Endodermal cell (in vitro differentiated cells): Measurements from ENCODE around the gene SRGAP3. TPM values are rescaled to one million over a fixed set of nuclear protein-coding genes. Genes with fewer than 3 reads are reported as not detected.

ENCODE experiments used
- DNase-seq: peaks from one replicate; pipeline ENCODE4 v3.0.0-alpha.2; 2017
- H3K27ac ChIP-seq: 2 replicates; pipeline ENCODE4 v1.5.1; 2013; ENCODE audit warnings: mild to moderate bottlenecking, low read depth, low read length, moderate library complexity
- H3K27me3 ChIP-seq: 2 replicates; pipeline ENCODE4 v1.6.1; 2013; ENCODE audit warnings: mild to moderate bottlenecking, low read length, moderate library complexity; ENCODE audit not compliant: insufficient read depth, control insufficient read depth, poor library complexity, severe bottlenecking
- H3K36me3 ChIP-seq: 2 replicates; pipeline ENCODE4 v1.7.0; 2013; ENCODE audit warnings: mild to moderate bottlenecking, low read length, moderate library complexity; ENCODE audit not compliant: control insufficient read depth, insufficient read depth
- H3K4me1 ChIP-seq: one replicate; pipeline ENCODE4 v1.7.0; 2013; ENCODE audit warnings: low read length; ENCODE audit not compliant: control insufficient read depth, insufficient read depth
- H3K4me3 ChIP-seq: 2 replicates; pipeline ENCODE4 v1.5.1; 2013; ENCODE audit warnings: mild to moderate bottlenecking, low read length, moderate library complexity
- H3K9ac ChIP-seq: 2 replicates; pipeline ENCODE4 v1.6.1; 2013; ENCODE audit warnings: mild to moderate bottlenecking, low read length, moderate library complexity; ENCODE audit not compliant: poor library complexity, severe bottlenecking; ENCODE audit errors: extremely low read depth
- H3K9me3 ChIP-seq: 2 replicates; pipeline ENCODE4 v1.6.1; 2013; ENCODE audit warnings: mild to moderate bottlenecking, low read length, moderate library complexity; ENCODE audit not compliant: control insufficient read depth
- H3K27ac Mint-ChIP-seq: 2 replicates; pipeline ENCODE4 v1.8.0; 2020; ENCODE audit warnings: mixed read lengths
- H3K27me3 Mint-ChIP-seq: 2 replicates; pipeline ENCODE4 v1.8.0; 2021; ENCODE audit warnings: mild to moderate bottlenecking, mixed read lengths; ENCODE audit not compliant: insufficient read depth
- H3K36me3 Mint-ChIP-seq: 2 replicates; pipeline ENCODE4 v1.8.0; 2020; ENCODE audit warnings: low read depth, mixed read lengths
- H3K4me1 Mint-ChIP-seq: 2 replicates; pipeline ENCODE4 v1.8.0; 2020; ENCODE audit warnings: mixed read lengths
- H3K4me3 Mint-ChIP-seq: 2 replicates; pipeline ENCODE4 v1.8.0; 2020; ENCODE audit warnings: mild to moderate bottlenecking, moderate library complexity, mixed read lengths
- H3K9me3 Mint-ChIP-seq: 2 replicates; pipeline ENCODE4 v1.8.0; 2020; ENCODE audit warnings: mild to moderate bottlenecking, mixed read lengths
- WGBS, 2 experiments: methylation state at CpG; one replicate each; pipeline versions ENCODE4 v1.1.5 to v1.1.7; 2013; ENCODE audit warnings: missing lambda C conversion rate in 2 of 2, mixed read lengths in 1 of 2; ENCODE audit not compliant: insufficient coverage in 1 of 2, insufficient read length in 1 of 2; 5-methylcytosine and 5-hydroxymethylcytosine counted together
- total RNA-seq, 2 donors: library from RNA; stranded (reverse); fragmentation: NEBNext Ultra II Directional in 1 of 2; extraction: Animal tissue kit (Norgen Biotek cat#: 25700) in 1 of 2; gene quantifications; 2 replicates in 1 of 2; 3 replicates in 1 of 2; pipeline ENCODE4 v1.2.1, GENCODE V29; 2021
- TF ChIP-seq, protein P1 (sequence below): fragments of 200-600 bp; sonication (generic); conservative IDR thresholded peaks from 2 replicates; pipeline ENCODE4 v1.5.0; 2021; ENCODE audit warnings: antibody characterized with exemption, mild to moderate bottlenecking

Gene SRGAP3
- total RNA-seq, 2 donors from 2014 or later = 5.0 to 8.1 TPM

DNA sequence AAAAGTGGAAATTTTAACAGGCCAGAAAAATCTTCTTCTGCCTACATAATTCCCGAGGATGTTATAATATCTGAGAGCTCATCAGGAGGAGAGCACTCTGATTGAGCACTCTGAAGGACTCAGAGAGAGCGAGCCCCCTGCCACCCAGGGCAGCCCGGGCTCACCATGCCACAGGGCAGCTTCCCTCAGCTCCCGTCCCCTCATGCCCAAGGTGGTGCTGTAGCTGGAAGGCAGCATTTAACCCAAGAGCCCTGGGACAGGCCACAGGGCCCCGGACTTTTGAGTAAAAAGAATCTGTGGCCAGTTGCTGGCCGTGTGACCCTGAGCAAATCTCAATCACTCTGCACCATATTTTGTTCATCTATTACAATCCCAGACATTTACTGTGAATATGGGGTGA lies 262.7 kb downstream of the SRGAP3 start:
- no peaks in the 10 kb centered on the region for H3K36me3 ChIP-seq
- 89 to 100% methylated on average over 3 to 5 of the region's 6 CpGs for WGBS, 2 experiments
- H3K4me1 ChIP-seq = no peaks in the 10 kb centered on the region
- H3K27me3 ChIP-seq = no peaks in the 10 kb centered on the region
- no peak for DNase-seq
- H3K9ac ChIP-seq = no peak overlapping the region
- H3K9me3 Mint-ChIP-seq = no peaks in the 10 kb centered on the region
- no peak overlapping the region for H3K4me3 Mint-ChIP-seq
- TF ChIP-seq, protein P1, sequence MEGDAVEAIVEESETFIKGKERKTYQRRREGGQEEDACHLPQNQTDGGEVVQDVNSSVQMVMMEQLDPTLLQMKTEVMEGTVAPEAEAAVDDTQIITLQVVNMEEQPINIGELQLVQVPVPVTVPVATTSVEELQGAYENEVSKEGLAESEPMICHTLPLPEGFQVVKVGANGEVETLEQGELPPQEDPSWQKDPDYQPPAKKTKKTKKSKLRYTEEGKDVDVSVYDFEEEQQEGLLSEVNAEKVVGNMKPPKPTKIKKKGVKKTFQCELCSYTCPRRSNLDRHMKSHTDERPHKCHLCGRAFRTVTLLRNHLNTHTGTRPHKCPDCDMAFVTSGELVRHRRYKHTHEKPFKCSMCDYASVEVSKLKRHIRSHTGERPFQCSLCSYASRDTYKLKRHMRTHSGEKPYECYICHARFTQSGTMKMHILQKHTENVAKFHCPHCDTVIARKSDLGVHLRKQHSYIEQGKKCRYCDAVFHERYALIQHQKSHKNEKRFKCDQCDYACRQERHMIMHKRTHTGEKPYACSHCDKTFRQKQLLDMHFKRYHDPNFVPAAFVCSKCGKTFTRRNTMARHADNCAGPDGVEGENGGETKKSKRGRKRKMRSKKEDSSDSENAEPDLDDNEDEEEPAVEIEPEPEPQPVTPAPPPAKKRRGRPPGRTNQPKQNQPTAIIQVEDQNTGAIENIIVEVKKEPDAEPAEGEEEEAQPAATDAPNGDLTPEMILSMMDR = no peak
- peaks cover 6% of the 10 kb centered on the region for H3K27me3 Mint-ChIP-seq
- H3K36me3 Mint-ChIP-seq = no peaks in the 10 kb centered on the region
- H3K4me1 Mint-ChIP-seq = no peaks in the 10 kb centered on the region
- H3K27ac ChIP-seq = no peak overlapping the region
- no peak overlapping the region for H3K4me3 ChIP-seq
- no peak overlapping the region for H3K27ac Mint-ChIP-seq
- no peaks in the 10 kb centered on the region for H3K9me3 ChIP-seq

DNA sequence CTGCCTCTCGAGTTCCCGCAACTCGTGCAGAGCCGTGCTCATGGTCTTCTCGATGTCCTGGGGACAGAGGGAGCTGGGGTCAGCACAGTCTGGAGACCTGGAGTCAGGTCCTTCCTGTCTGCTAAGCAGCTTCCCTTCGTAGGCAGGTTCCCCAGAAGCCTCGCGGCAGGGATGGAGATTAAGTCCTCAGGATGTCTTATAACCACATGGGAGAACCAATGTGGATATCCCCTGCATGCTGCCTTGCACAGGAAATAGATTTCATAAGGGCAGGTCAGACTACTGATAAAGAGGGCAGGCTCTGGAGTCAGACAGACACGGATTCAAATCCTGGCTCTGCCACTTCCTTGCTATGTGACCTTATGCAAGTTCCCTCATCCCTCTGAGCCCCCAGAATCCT lies 263.6 kb downstream of the SRGAP3 start:
- no peaks in the 10 kb centered on the region for H3K4me1 Mint-ChIP-seq
- TF ChIP-seq, protein P1 = no peak
- H3K27ac Mint-ChIP-seq = no peak overlapping the region
- no peaks in the 10 kb centered on the region for H3K9me3 Mint-ChIP-seq
- peaks cover 13% of the 10 kb centered on the region for H3K27me3 Mint-ChIP-seq
- Histone ChIP-seq H3K36me3 (no peaks in the 10 kb centered on the region), H3K9ac (no peak overlapping the region), H3K27me3 (peaks cover 4% of the 10 kb centered on the region), H3K9me3 (no peaks in the 10 kb centered on the region), H3K4me1 (no peaks in the 10 kb centered on the region), H3K4me3 (no peak overlapping the region), H3K27ac (no peak overlapping the region)
- H3K36me3 Mint-ChIP-seq = no peaks in the 10 kb centered on the region
- 88 to 89% methylated on average over 6 to 9 of the region's 9 CpGs for WGBS, 2 experiments
- no peak for DNase-seq
- H3K4me3 Mint-ChIP-seq = no peak overlapping the region

DNA sequence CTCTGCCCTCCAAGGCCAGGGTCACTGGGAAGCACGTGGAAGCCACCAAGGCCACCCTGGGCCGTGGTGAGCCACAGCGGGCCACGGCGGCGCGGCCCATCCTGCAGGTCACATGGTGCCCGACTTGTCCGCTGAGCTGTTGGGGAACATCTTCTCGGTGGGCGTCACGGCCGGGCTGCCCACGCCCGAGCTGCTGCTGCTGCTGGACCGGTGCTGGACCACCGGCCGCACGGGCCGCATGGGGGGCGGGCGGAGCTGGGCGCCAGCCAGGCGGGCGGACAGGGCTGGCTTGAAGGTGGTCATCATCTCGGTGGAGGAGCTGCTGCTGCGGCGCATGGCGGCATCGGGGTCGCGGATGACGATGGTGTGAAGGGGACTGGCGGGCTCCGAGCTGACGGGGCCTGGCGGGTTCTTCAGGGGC lies 264.0 kb downstream of the SRGAP3 start:
- H3K4me1 Mint-ChIP-seq = no peaks in the 10 kb centered on the region
- H3K27me3 ChIP-seq = peaks cover 6% of the 10 kb centered on the region
- no peak overlapping the region for H3K9ac ChIP-seq
- no peak overlapping the region for H3K27ac Mint-ChIP-seq
- no peak overlapping the region for H3K4me3 ChIP-seq
- no peak overlapping the region for H3K27ac ChIP-seq
- no peak overlapping the region for H3K4me3 Mint-ChIP-seq
- 96 to 99% methylated on average over 12 to 37 of the region's 37 CpGs for WGBS, 2 experiments
- peaks cover 18% of the 10 kb centered on the region for H3K27me3 Mint-ChIP-seq
- TF ChIP-seq, protein P1 = no peak
- H3K9me3 ChIP-seq = no peaks in the 10 kb centered on the region
- no peaks in the 10 kb centered on the region for H3K4me1 ChIP-seq
- H3K9me3 Mint-ChIP-seq = no peaks in the 10 kb centered on the region
- DNase-seq = peak; percentile 40
- H3K36me3 Mint-ChIP-seq = no peaks in the 10 kb centered on the region
- H3K36me3 ChIP-seq = no peaks in the 10 kb centered on the region
